SK-N-SH treated with all-trans-retinoic acid at 6 μM for 48 hours (cell line): ENCODE measurements around the gene REEP1.

ENCODE experiments used
- ATAC-seq: fragments of 200-7000 bp; cut with Tn5 transposase; 3 replicates; pipeline ENCODE4 v1.9.1; 2020; ENCODE audit warnings: mild to moderate bottlenecking, moderate library complexity
- ARNTL ChIP-seq: fragments of 450-650 bp; formaldehyde crosslinking; IDR thresholded peaks from 2 replicates; pipeline ENCODE4 v1.5.0; 2020; ENCODE audit warnings: low read depth, mild to moderate bottlenecking, moderate library complexity, borderline replicate concordance
- BACH2 ChIP-seq: fragments of 250-450 bp; sonication (Bioruptor Pico); IDR thresholded peaks from 2 replicates; pipeline ENCODE4 v1.9.0; 2021; ENCODE audit warnings: mild to moderate bottlenecking, borderline replicate concordance
- CSDC2 ChIP-seq: fragments of 250-450 bp; sonication (Bioruptor Pico); IDR thresholded peaks from 2 replicates; pipeline ENCODE4 v1.5.0; 2020; ENCODE audit warnings: mild to moderate bottlenecking, moderate library complexity
- CSRNP3 ChIP-seq: fragments of 250-450 bp; sonication (Bioruptor Pico); IDR thresholded peaks from 2 replicates; pipeline ENCODE4 v1.5.1; 2021; ENCODE audit warnings: mild to moderate bottlenecking, moderate library complexity
- ESRRG ChIP-seq: fragments of 250-450 bp; sonication (Bioruptor Pico); IDR thresholded peaks from 2 replicates; pipeline ENCODE4 v1.6.1; 2021; ENCODE audit warnings: mild to moderate bottlenecking
- GLIS3 ChIP-seq: fragments of 250-450 bp; sonication (Bioruptor Pico); IDR thresholded peaks from 2 replicates; pipeline ENCODE4 v1.5.0; 2020; ENCODE audit warnings: mild to moderate bottlenecking, moderate library complexity
- OSR1 ChIP-seq: fragments of 250-450 bp; sonication (Bioruptor Pico); IDR thresholded peaks from 2 replicates; pipeline ENCODE4 v1.8.0; 2022; ENCODE audit warnings: moderate library complexity, mild to moderate bottlenecking, inconsistent platforms
- PATZ1 ChIP-seq: fragments of 250-450 bp; sonication (Bioruptor Pico); IDR thresholded peaks from 2 replicates; pipeline ENCODE4 v1.8.0; 2020; ENCODE audit warnings: mild to moderate bottlenecking, moderate library complexity, borderline replicate concordance
- PPARA ChIP-seq: fragments of 250-450 bp; sonication (Bioruptor Pico); IDR thresholded peaks from 2 replicates; pipeline ENCODE4 v1.5.0; 2020; ENCODE audit warnings: mild to moderate bottlenecking, borderline replicate concordance
- RARB ChIP-seq: fragments of 250-450 bp; sonication (Bioruptor Pico); IDR thresholded peaks from 2 replicates; pipeline ENCODE4 v1.8.0; 2021; ENCODE audit warnings: mild to moderate bottlenecking, moderate library complexity
- SNAI2 ChIP-seq: fragments of 250-450 bp; sonication (Bioruptor Pico); IDR thresholded peaks from 2 replicates; pipeline ENCODE4 v1.5.0; 2020; ENCODE audit warnings: mild to moderate bottlenecking, moderate library complexity
- TCF4 ChIP-seq: fragments of 250-450 bp; sonication (Bioruptor Pico); IDR thresholded peaks from 2 replicates; pipeline ENCODE4 v1.8.0; 2021; ENCODE audit warnings: mild to moderate bottlenecking, moderate library complexity, borderline replicate concordance
- TOX ChIP-seq: fragments of 250-450 bp; sonication (Bioruptor Pico); IDR thresholded peaks from 2 replicates; pipeline ENCODE4 v1.8.0; 2021; ENCODE audit warnings: mild to moderate bottlenecking, moderate library complexity, borderline replicate concordance
- TSHZ2 ChIP-seq: fragments of 250-450 bp; sonication (Bioruptor Pico); IDR thresholded peaks from 2 replicates; pipeline ENCODE4 v1.5.0; 2020; ENCODE audit warnings: mild to moderate bottlenecking, moderate library complexity
- ZC3H10 ChIP-seq: fragments of 250-450 bp; sonication (Bioruptor Pico); IDR thresholded peaks from 2 replicates; pipeline ENCODE4 v1.5.1; 2021; ENCODE audit warnings: mild to moderate bottlenecking, moderate library complexity
- ZFP3 ChIP-seq: fragments of 250-450 bp; sonication (Bioruptor Pico); IDR thresholded peaks from 2 replicates; pipeline ENCODE4 v1.5.0; 2020; ENCODE audit warnings: mild to moderate bottlenecking, moderate library complexity
- ZFP30 ChIP-seq: fragments of 450-650 bp; formaldehyde crosslinking; IDR thresholded peaks from 2 replicates; pipeline ENCODE4 v1.5.0; 2022; ENCODE audit warnings: mild to moderate bottlenecking, moderate library complexity
- ZNF70 ChIP-seq: fragments of 450-650 bp; formaldehyde crosslinking; IDR thresholded peaks from 2 replicates; pipeline ENCODE4 v1.5.0; 2020; ENCODE audit warnings: mild to moderate bottlenecking, moderate library complexity
- ZNF8 ChIP-seq: fragments of 450-650 bp; formaldehyde crosslinking; IDR thresholded peaks from 2 replicates; pipeline ENCODE4 v1.5.0; 2020; ENCODE audit warnings: mild to moderate bottlenecking, moderate library complexity
- TF ChIP-seq, protein P1 (sequence below): fragments of 250-450 bp; sonication (Bioruptor Pico); IDR thresholded peaks from 2 replicates; pipeline ENCODE4 v1.8.0; 2021; ENCODE audit warnings: low read depth, mild to moderate bottlenecking, moderate library complexity, borderline replicate concordance

REEP1 gene

DNA sequence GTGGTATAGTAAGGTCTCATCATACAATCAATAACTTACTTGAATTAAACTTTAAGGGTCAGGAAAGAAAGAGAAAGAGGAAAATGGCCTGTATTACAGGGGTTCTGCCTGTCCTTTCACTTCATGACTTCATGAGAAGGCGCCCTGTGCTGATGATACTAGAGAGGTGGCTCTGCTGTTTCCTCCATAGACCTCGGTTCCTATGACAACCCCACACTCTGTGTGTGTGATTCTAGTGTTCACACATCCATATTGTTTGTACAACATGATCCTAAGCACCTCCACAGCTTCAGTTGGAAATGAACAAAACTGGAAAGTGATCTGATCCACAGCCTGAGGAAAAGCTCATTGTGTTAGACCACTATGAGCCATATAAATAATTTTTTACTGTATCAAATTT lies 7.0 kb upstream of the REEP1 start (continued):
- TF ChIP-seq, protein P1, sequence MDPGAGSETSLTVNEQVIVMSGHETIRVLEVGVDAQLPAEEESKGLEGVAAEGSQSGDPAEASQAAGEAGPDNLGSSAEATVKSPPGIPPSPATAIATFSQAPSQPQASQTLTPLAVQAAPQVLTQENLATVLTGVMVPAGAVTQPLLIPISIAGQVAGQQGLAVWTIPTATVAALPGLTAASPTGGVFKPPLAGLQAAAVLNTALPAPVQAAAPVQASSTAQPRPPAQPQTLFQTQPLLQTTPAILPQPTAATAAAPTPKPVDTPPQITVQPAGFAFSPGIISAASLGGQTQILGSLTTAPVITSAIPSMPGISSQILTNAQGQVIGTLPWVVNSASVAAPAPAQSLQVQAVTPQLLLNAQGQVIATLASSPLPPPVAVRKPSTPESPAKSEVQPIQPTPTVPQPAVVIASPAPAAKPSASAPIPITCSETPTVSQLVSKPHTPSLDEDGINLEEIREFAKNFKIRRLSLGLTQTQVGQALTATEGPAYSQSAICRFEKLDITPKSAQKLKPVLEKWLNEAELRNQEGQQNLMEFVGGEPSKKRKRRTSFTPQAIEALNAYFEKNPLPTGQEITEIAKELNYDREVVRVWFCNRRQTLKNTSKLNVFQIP: no peak
- TF ChIP-seq TCF4 (CRISPR knock-in tag) (no peak), GLIS3 (CRISPR knock-in tag) (no peak), ZC3H10 (CRISPR knock-in tag) (no peak)
- TF ChIP-seq, all 23 proteins: peak for 0

DNA sequence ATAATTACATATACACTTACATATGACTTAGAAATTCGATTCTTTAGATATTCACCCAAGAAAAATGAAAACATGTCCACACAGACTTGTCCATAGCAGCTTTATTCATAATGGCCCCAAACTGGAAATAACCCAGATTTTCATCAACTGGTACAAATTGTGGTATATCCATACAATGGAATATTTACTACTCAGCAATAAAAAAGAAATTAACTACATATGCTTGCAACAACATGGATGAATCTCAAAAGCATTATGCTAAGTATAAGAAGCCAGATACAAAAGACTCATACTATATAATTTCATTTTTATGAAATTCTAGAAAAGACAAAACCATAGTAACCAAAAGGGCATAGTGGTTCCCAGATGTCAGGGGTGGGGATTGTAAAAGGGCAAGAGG lies 5.1 kb upstream of the REEP1 start:
- no peak for TF ChIP-seq CSRNP3 (CRISPR knock-in tag)
- TF ChIP-seq BACH2: no peak
- no peak for TF ChIP-seq OSR1 (CRISPR knock-in tag)
- TF ChIP-seq ZFP3 (CRISPR knock-in tag): no peak
- TF ChIP-seq, protein P1: no peak
- ATAC-seq: no peak

GRCh38 chr2:86341470-86341869 lies 4.0 kb upstream of the REEP1 start:
- ATAC-seq: no peak
- TF ChIP-seq OSR1 (CRISPR knock-in tag) (no peak), TSHZ2 (CRISPR knock-in tag) (no peak), BACH2 (no peak), GLIS3 (CRISPR knock-in tag) (no peak), CSDC2 (CRISPR knock-in tag) (no peak), ESRRG (CRISPR knock-in tag) (no peak), ZC3H10 (CRISPR knock-in tag) (no peak), SNAI2 (CRISPR knock-in tag) (no peak), ZNF70 (CRISPR knock-in tag) (no peak), RARB (CRISPR knock-in tag) (no peak), PPARA (CRISPR knock-in tag) (no peak), TOX (CRISPR knock-in tag) (no peak), ZNF8 (no peak), ARNTL (CRISPR knock-in tag) (no peak), ZFP30 (CRISPR knock-in tag) (no peak), TCF4 (CRISPR knock-in tag) (no peak), PATZ1 (no peak)
- TF ChIP-seq, protein P1: no peak
- TF ChIP-seq, all 23 proteins: peak for 0
